SK-N-MC (cell line): Measurements from ENCODE around the gene NCOA1.

Source experiments
- DNase-seq: peaks from one replicate; pipeline ENCODE4 v3.0.0-alpha.2; 2011; ENCODE audit warnings: low read depth, low spot score
- H3K27ac ChIP-seq: fragments of 200-600 bp; sonication (generic); 2 replicates; pipeline ENCODE4 v1.5.1; 2016; ENCODE audit warnings: mixed run types
- H3K36me3 ChIP-seq: fragments of 200-600 bp; sonication (generic); 2 replicates; pipeline ENCODE4 v1.6.1; 2017; ENCODE audit warnings: antibody characterized with exemption, low read length, mixed read lengths; ENCODE audit not compliant: insufficient read depth
- H3K4me3 ChIP-seq: fragments of 200-600 bp; sonication (generic); 2 replicates; pipeline ENCODE4 v1.5.1; 2016
- H3K9ac ChIP-seq: fragments of 200-600 bp; sonication (generic); 2 replicates; pipeline ENCODE4 v1.8.0; 2017; ENCODE audit warnings: mixed run types, mixed read lengths; ENCODE audit not compliant: insufficient read length
- H3K9me3 ChIP-seq: fragments of 200-600 bp; sonication (generic); 2 replicates; pipeline ENCODE4 v1.6.1; 2017; ENCODE audit warnings: low read depth, mild to moderate bottlenecking, antibody characterized with exemption, low read length, moderate library complexity, mixed read lengths
- EZH2 ChIP-seq: fragments of 200-600 bp; sonication (generic); IDR thresholded peaks from one replicate; pipeline ENCODE4 v1.6.1; 2017; ENCODE audit warnings: antibody characterized with exemption
- FOXP2 ChIP-seq: optimal IDR thresholded peaks from 2 replicates; pipeline ENCODE3; 2011; ENCODE audit warnings: mild to moderate bottlenecking, moderate library complexity; ENCODE audit not compliant: insufficient read depth; ENCODE audit errors: extremely low read length, control extremely low read depth
- POLR2AphosphoS5 ChIP-seq: IDR thresholded peaks from 2 replicates; pipeline ENCODE4 v1.6.1; 2012; ENCODE audit warnings: mild to moderate bottlenecking, low read depth, low read length, borderline replicate concordance

The NCOA1 gene

DNA sequence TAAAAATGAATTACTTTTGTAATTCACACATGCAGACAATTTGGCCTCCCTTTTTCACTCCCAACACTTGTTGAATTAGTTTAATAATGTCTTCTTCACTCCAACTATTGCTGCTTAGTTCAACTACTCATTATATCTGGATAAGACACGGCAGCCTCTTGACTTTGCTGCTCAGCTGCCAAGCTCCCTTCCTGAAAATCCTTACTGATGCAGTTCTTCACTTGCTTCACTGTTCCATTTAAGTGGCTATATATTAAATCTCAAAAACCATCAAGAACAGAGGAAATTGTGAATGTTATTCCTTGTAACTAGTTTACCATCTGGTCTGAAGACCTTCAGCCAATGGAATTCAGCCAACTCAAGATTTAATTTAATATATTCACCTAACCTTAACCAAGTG is 127.1 kb downstream of the NCOA1 start:
- H3K27ac ChIP-seq: peak overlapping the region; percentile 90
- H3K9ac ChIP-seq: no peak overlapping the region
- H3K9me3 ChIP-seq: no peaks in the 10 kb centered on the region
- peak; percentile 61 for DNase-seq
- no peak for TF ChIP-seq POLR2AphosphoS5
- TF ChIP-seq EZH2: no peak
- TF ChIP-seq FOXP2: no peak
- no peaks in the 10 kb centered on the region for H3K36me3 ChIP-seq
- H3K4me3 ChIP-seq: peak overlapping the region; percentile 43

GRCh38 chr2:24618680-24619079 is 127.6 kb downstream of the NCOA1 start:
- DNase-seq: peak; percentile 83
- peak; percentile 33; the same call in 1 of the 2 replicates for TF ChIP-seq POLR2AphosphoS5
- TF ChIP-seq EZH2: no peak
- peak overlapping the region; percentile 90 for H3K27ac ChIP-seq
- no peak overlapping the region for H3K9ac ChIP-seq
- H3K36me3 ChIP-seq: no peaks in the 10 kb centered on the region
- H3K9me3 ChIP-seq: no peaks in the 10 kb centered on the region
- peak overlapping the region; percentile 43 for H3K4me3 ChIP-seq

GRCh38 chr2:24620936-24621335 is 129.9 kb downstream of the NCOA1 start:
- H3K27ac ChIP-seq: no peak overlapping the region
- TF ChIP-seq EZH2 (no peak), POLR2AphosphoS5 (no peak), FOXP2 (no peak)
- H3K4me3 ChIP-seq: no peak overlapping the region
- no peaks in the 10 kb centered on the region for H3K9me3 ChIP-seq
- no peak overlapping the region for H3K9ac ChIP-seq
- DNase-seq: no peak
- no peaks in the 10 kb centered on the region for H3K36me3 ChIP-seq

DNA sequence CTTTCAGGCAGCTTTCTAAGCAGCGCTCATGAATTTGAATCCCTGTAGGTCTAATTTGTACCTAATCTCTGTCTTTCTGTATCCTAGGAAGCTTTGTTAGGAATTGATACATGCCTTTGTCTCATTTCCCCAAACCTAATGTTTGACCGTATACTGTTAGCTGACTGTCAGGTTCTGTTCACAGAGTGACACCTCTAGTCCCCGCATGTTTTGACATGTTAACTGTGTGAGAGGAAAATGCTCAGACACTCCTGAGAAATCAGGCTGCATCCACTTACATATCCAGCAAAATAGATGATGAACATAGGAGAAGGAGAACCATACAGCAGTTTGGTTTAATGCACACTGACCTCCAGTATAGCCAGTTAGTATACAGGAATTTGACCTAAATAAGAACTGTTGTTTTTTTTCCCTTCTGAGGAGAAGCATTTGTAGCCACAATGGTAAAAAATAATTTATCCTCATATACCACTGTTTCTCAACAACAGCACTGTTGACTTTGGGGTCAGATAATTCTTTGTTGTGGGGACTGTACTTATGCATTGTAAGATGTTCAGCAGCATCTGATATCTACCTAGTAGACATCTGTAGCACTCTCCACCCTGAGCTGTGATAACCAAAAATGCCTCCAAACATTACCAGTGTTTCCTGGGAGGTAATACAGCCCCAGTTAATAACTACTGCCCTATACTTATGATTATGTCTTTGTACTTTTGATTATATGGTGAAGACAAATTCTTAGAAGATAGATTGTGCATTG is 130.9 kb downstream of the NCOA1 start:
- Histone ChIP-seq H3K9me3 (no peaks in the 10 kb centered on the region), H3K9ac (no peak overlapping the region), H3K27ac (no peak overlapping the region), H3K36me3 (no peaks in the 10 kb centered on the region), H3K4me3 (no peak overlapping the region)
- DNase-seq: no peak
- no peak for TF ChIP-seq POLR2AphosphoS5
- no peak for TF ChIP-seq FOXP2
- no peak for TF ChIP-seq EZH2

GRCh38 chr2:24623535-24623934 is 132.5 kb downstream of the NCOA1 start:
- Histone ChIP-seq H3K4me3 (no peak overlapping the region), H3K9me3 (no peaks in the 10 kb centered on the region), H3K9ac (no peak overlapping the region), H3K27ac (no peak overlapping the region), H3K36me3 (no peaks in the 10 kb centered on the region)
- no peak for TF ChIP-seq EZH2
- TF ChIP-seq FOXP2: no peak
- TF ChIP-seq POLR2AphosphoS5: no peak
- no peak for DNase-seq

GRCh38 chr2:24625728-24626127 is 134.7 kb downstream of the NCOA1 start:
- TF ChIP-seq EZH2 (no peak), POLR2AphosphoS5 (no peak), FOXP2 (no peak)
- Histone ChIP-seq H3K9ac (no peak overlapping the region), H3K27ac (peak overlapping the region; percentile 72)

GRCh38 chr2:24626131-24626530 is 135.1 kb downstream of the NCOA1 start:
- Histone ChIP-seq H3K9me3 (no peaks in the 10 kb centered on the region), H3K4me3 (no peak overlapping the region), H3K36me3 (no peaks in the 10 kb centered on the region), H3K27ac (no peak overlapping the region), H3K9ac (no peak overlapping the region)
- no peak for DNase-seq
- TF ChIP-seq EZH2 (no peak), FOXP2 (no peak), POLR2AphosphoS5 (no peak)

More at GRCh38 chr2:24625728-24626127, 134.7 kb downstream of the NCOA1 start:
- H3K36me3 ChIP-seq: no peaks in the 10 kb centered on the region
- no peaks in the 10 kb centered on the region for H3K9me3 ChIP-seq
- no peak for DNase-seq
- peak overlapping the region; percentile 36; the same call in 1 of the 2 replicates for H3K4me3 ChIP-seq

DNA sequence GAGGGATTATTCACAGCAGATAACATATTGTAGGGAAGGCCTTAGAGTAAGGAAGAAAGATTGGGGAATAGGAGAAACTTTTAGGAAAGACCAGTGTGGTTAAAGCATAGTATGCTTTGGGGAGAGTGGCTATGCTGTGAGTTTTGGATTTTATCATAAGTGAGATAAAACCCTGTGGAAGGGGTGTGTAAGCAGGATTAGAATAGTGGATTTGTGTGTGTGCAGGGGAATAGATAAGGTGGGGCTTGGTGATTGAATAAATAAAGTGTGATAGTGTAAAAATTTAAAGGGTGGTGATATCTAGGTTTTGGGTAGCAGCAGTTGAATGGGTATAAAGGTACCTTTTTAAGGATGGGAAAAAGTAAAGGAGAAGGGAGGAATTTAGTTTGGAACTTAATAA is 137.7 kb downstream of the NCOA1 start:
- TF ChIP-seq POLR2AphosphoS5: no peak
- TF ChIP-seq FOXP2: no peak
- TF ChIP-seq EZH2: no peak
- no peak overlapping the region for H3K27ac ChIP-seq
- H3K36me3 ChIP-seq: no peaks in the 10 kb centered on the region
- H3K9me3 ChIP-seq: no peaks in the 10 kb centered on the region
- H3K9ac ChIP-seq: no peak overlapping the region
- no peak for DNase-seq
- H3K4me3 ChIP-seq: no peak overlapping the region

DNA sequence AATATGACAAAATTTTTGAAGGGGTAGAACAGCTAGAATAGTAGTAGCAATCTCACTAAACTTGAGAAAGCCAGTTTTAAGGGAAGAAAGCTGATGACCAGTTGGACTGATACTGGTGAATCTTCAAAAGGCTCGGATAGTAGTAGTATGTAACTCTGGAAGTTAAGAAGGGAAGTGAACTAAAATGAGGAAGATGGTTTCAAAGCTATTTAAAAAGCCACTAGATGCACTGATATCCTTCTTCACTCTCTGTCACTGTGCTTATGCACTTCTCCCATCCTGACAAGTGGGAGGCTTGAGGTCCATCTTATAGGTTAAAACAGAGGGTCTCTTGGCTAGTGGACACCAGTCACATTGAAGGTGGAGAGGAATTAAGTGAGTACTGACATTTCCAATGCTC is 141.1 kb downstream of the NCOA1 start:
- no peak for TF ChIP-seq FOXP2
- no peak for TF ChIP-seq EZH2
- TF ChIP-seq POLR2AphosphoS5: no peak
- H3K4me3 ChIP-seq: no peak overlapping the region

More for the DNA sequence above, 141.1 kb downstream of the NCOA1 start:
- no peak overlapping the region for H3K9ac ChIP-seq
- no peaks in the 10 kb centered on the region for H3K9me3 ChIP-seq
- no peaks in the 10 kb centered on the region for H3K36me3 ChIP-seq
- no peak for DNase-seq
- H3K27ac ChIP-seq: no peak overlapping the region
